OCI-LY3 (cell line): Measurements from ENCODE around the gene POLR2L.

Experiments
- CTCF ChIP-seq: fragments of 200-600, 300-600 bp; sonication (generic); IDR thresholded peaks from 2 replicates; pipeline ENCODE4 v1.5.1; 2014; ENCODE audit warnings: antibody characterized with exemption, low read length, low read depth
- EZH2phosphoT487 ChIP-seq: fragments of 200-600 bp; shearing (Covaris generic); IDR thresholded peaks from 2 replicates; pipeline ENCODE4 v1.6.1; 2018; ENCODE audit warnings: antibody characterized with exemption, mixed run types, low read depth

DNA sequence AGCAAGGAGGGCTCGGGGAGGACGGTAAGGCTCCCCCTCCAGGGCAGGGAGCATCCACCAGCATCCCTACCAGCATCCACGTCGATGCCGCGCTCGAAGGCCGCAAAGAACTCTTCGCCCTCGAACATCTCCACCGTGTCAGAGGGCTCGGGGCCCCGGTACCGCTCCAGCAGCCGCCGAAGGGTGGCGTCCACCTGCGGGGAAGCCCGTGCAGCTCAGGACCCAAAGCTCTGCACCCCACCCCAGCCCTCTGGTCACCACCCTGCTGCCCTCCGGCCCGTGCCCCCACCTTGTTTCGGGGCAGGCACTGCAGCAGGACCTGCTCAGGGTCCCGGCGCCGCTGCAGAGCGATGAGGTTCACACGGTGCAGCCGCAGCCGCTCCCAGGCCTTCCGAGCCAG, 41.9 kb downstream of the POLR2L start:
- TF ChIP-seq CTCF (no peak), EZH2phosphoT487 (no peak)
